Keratinocyte (primary cell): ENCODE results near the gene INO80.

Source experiments
- CTCF ChIP-seq, 3 experiments: IDR thresholded peaks in 1 of 3; conservative IDR thresholded peaks in 1 of 3; optimal IDR thresholded peaks in 1 of 3; 2 replicates in 2 of 3; 3 replicates in 1 of 3; pipeline versions ENCODE3 to v1.5.1; 2011; ENCODE audit warnings: low read length in 3 of 3, mild to moderate bottlenecking in 3 of 3, moderate library complexity in 2 of 3, control low read depth in 1 of 3, inconsistent platforms in 1 of 3; ENCODE audit not compliant: insufficient read depth in 2 of 3; ENCODE audit errors: extremely low read depth in 1 of 3
- EZH2 ChIP-seq: IDR thresholded peaks from one replicate; pipeline ENCODE4 v1.6.1; 2012; ENCODE audit warnings: inconsistent platforms, mild to moderate bottlenecking, low read length, moderate library complexity

- TF ChIP-seq CTCF (optimal IDR thresholded peaks at IDR 0.05 in 1 of 3, IDR thresholded peaks at IDR 0.05 in 1 of 3, conservative IDR thresholded peaks at IDR 0.05 in 1 of 3; ENCODE audit: extremely low read depth in 1 of 3, insufficient read depth in 2 of 3, low read length in 3 of 3) (peak in 2 of 3 experiments; percentile 30 to 46), EZH2 (no peak)
Measured at GRCh38 chr15:41018534-41018933, 97.5 kb downstream of the INO80 start.
